H1 (cell line): ENCODE results near the gene PROX2. TPM values are rescaled to one million over a fixed set of nuclear protein-coding genes. Genes with fewer than 3 reads are reported as not detected.

Source experiments
- BRCA1 ChIP-seq: IDR thresholded peaks from 2 replicates; pipeline ENCODE4 v1.6.1; 2012; ENCODE audit warnings: low read depth, low read length, improper control_type of control experiment
- TAF7 ChIP-seq: optimal IDR thresholded peaks from 2 replicates; pipeline ENCODE3; 2011; ENCODE audit warnings: low read depth, mild to moderate bottlenecking, inconsistent platforms, low read length, moderate library complexity, borderline replicate concordance
- polyA plus RNA-seq, 7 experiments: library from polyadenylated mRNA; depleted of rRNA in 3 of 7; stranded (reverse) in 5 of 7; unstranded in 2 of 7; fragments of >200 nt in 5 of 7; fragments of 200-250 nt in 2 of 7; gene quantifications; 1 replicate in 5 of 7; 2 replicates in 1 of 7; 4 replicates in 1 of 7; pipeline versions ENCODE4 v1.2.1 to v1.2.3, GENCODE V29; 2011 to 2013; ENCODE audit warnings: missing spikeins in 2 of 7, mixed read lengths in 2 of 7
- total RNA-seq: library from RNA; stranded (reverse); fragmentation: NEBNext Ultra II Directional; extraction: Animal tissue kit (Norgen Biotek cat#: 25700); gene quantifications from 2 replicates; pipeline ENCODE4 v1.2.1, GENCODE V29; 2021

PROX2 gene
- total and polyA plus RNA-seq, 2 of the 8 experiments (the other 6 are each of a cell fraction or from before 2014, with no cell fraction given) = 0.03 TPM; not detected in 1

DNA sequence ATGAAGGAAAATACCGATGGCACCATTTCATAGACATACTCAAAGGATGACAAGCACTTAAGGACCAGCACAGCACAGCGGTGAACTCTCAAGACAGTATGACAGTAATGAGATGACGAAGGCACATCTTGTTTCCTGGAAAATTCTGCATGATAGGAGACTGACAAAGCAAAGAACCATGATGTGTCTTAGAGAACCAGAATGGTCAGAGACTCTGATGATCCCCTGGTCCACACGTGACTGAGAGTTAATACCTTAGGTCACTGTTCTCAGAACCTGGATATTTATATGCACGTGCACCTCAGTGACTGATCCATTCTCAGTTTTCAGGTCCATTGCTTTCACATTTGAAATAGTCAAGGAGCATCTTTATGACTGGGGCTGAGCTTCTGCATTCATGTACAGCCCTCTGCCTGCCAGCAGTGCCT is 35.3 kb downstream of the PROX2 start (continued):
- TF ChIP-seq TAF7 (no peak), BRCA1 (no peak)
- TF ChIP-seq, all 59 proteins: peak for 0
